Measurements from ENCODE around the gene TOP2A. TPM values are rescaled to one million over a fixed set of nuclear protein-coding genes. Genes with fewer than 3 reads are reported as not detected.

Gene TOP2A
- 372 and 402 TPM in 2 replicates for total RNA-seq (2014; rRNA removed; shearing (Covaris generic))

- DNase-seq (ENCODE audit: low read depth): peak; percentile 99
These were observed at the start of gene TOP2A for GRCh38 chr17:40417609-40418427. TOP2A (minus strand) TSS chr17:40417896; CDS start chr17:40417791, 105 bp downstream.

- DNase-seq (ENCODE audit: low read depth): no peak
These were observed 49.7 kb upstream of the TOP2A start for GRCh38 chr17:40467281-40467867.

- no peak for DNase-seq (ENCODE audit: low read depth)
These were observed 48.7 kb upstream of the TOP2A start for GRCh38 chr17:40466298-40466971.

- DNase-seq (ENCODE audit: low read depth): no peak
These were observed 46.7 kb upstream of the TOP2A start for GRCh38 chr17:40464392-40464855.

GRCh38 chr17:40463122-40463550, 45.4 kb upstream of the TOP2A start:
- no peak for DNase-seq (ENCODE audit: low read depth)

GRCh38 chr17:40462343-40463121, 44.8 kb upstream of the TOP2A start:
- DNase-seq (ENCODE audit: low read depth): no peak

- no peak for DNase-seq (ENCODE audit: low read depth)
These were observed 44.1 kb upstream of the TOP2A start for GRCh38 chr17:40461732-40462342.

- no peak for DNase-seq (ENCODE audit: low read depth)
These were observed 43.5 kb upstream of the TOP2A start for GRCh38 chr17:40460968-40461731.

GRCh38 chr17:40460604-40460967, 42.9 kb upstream of the TOP2A start:
- no peak for DNase-seq (ENCODE audit: low read depth)

- no peak for DNase-seq (ENCODE audit: low read depth)
These were observed 42.2 kb upstream of the TOP2A start for GRCh38 chr17:40459636-40460603.

- no peak for DNase-seq (ENCODE audit: low read depth)
These were observed 41.3 kb upstream of the TOP2A start for GRCh38 chr17:40458851-40459482.

- DNase-seq (ENCODE audit: low read depth): no peak
These were observed 40.5 kb upstream of the TOP2A start for GRCh38 chr17:40457964-40458791.

- DNase-seq (ENCODE audit: low read depth): no peak
These were observed 39.7 kb upstream of the TOP2A start for GRCh38 chr17:40457369-40457768.

GRCh38 chr17:40456396-40456951, 38.8 kb upstream of the TOP2A start:
- no peak for DNase-seq (ENCODE audit: low read depth)

- no peak for DNase-seq (ENCODE audit: low read depth)
These were observed 36.9 kb upstream of the TOP2A start for GRCh38 chr17:40454613-40454995.

- no peak for DNase-seq (ENCODE audit: low read depth)
These were observed 36.4 kb upstream of the TOP2A start for GRCh38 chr17:40453881-40454612.

GRCh38 chr17:40452921-40453378, 35.3 kb upstream of the TOP2A start:
- DNase-seq (ENCODE audit: low read depth): no peak

Measured in Daoy (cell line).